Camera-type eye (tissue), 1 donor: ENCODE data around the gene PSKH1. TPM values are rescaled to one million over a fixed set of nuclear protein-coding genes. Genes with fewer than 3 reads are reported as not detected.

ENCODE experiments used
- total RNA-seq: library from RNA; depleted of rRNA; stranded (reverse); fragments of >200 nt; gene quantifications from one replicate; pipeline ENCODE4 v1.2.3, GENCODE V29; 2014

The PSKH1 gene
- 20.0 TPM for total RNA-seq

GRCh38 chr16:67892899-67893742, at the start of gene PSKH1:
Gene PSKH1 (plus strand): TSS chr16:67893254. CDS start chr16:67908750, 15,496 bp downstream.

GRCh38 chr16:67846320-67847063, 46.6 kb upstream of the PSKH1 start, which contains the start of gene NUTF2:
Gene NUTF2 (plus strand): TSS chr16:67846933. CDS start chr16:67865131, 18,198 bp downstream.

DNA sequence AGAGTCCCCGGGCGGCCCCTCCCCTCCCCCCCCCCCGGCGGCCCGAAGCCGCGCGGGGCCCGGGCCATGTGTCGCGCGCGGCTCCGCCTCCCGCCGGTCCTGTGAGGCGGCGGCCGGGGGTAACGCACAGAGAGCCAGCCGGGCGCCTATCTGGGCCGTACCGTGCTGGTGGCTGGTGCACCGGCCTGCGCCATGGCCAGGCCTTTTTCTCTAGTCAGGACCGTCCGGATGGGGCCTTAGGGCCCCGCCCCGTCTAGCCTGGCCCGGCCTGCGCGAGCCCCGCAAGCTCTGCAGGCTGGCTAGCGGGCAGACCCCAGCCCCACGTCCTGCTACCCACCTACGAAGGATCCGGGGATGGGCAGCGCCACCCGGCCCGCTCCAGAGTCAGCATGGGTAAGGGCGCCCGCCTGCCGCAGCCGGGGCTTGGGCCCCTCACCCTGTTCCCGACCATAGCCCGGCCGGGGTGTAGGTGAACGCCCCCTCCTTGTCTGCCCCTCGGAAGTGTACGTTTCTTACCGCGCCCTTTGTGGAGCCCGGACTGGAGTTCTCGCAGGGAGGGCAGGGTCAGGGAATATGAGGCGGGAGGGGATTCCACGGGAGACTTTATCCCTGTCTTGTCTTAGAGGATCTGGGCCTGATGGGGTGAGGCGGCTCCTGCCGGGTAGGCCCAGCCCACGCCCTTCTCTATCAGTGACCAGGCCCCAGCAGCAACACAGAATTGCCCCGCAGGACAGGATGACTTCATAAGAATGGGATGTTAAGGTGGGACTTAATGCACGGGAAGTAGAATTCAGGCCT, 45.8 kb upstream of the PSKH1 start, which contains the start of gene CENPT:
TSS of gene CENPT (minus strand) at position 630 of the 798 bp plus-strand sequence. CDS start 13,834 bp downstream, outside the sequence.

GRCh38 chr16:67872631-67873434, 20.2 kb upstream of the PSKH1 start, which contains the start of gene EDC4:
Gene EDC4 (plus strand): TSS chr16:67873052. CDS start chr16:67873262, 210 bp downstream.

GRCh38 chr16:67884684-67885083, 8.4 kb upstream of the PSKH1 start, which contains the start of gene NRN1L:
Gene NRN1L (plus strand): TSS chr16:67884885. CDS start chr16:67884904, 19 bp downstream.

GRCh38 chr16:67931712-67932461, 38.8 kb downstream of the PSKH1 start, which contains the start of gene CTRL:
Gene CTRL (minus strand): TSS chr16:67931862. CDS start chr16:67931852, 10 bp downstream.

DNA sequence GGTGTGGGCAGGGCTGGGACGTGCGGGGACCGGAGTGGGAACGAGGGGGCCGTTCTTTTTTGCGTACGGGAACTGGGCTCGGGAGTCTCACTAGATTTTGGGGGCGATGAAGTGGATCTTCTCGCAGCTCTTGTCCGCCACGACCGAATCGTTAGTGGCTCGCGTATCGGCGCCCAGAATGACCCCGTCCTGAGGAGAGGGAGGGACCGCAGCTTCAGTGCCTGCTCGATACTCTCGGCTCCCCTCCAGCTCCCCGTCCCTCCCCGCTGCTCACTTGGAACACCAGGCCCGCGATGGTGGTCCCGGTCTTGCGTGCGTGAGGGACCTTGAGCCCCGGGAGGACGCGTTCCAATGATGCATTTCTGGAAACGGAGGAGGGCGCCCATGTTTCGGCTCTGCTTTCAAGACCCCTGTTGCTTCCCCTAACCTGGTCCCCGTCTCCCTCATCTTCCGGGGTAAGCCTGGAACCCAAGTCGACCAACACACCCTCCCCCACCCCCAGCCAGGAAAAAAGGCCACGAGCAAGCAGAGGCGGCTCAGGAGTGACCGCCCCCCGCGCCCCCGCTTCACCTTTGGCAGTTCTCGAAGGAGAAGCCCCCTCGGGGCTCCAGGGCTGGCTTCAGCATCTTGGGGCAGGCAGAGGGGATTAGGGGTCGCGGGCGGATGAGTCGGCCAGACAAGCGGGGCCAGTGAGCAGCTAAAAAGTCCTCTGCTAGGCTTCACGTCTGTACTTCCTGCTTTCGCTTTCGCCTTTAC, 43.2 kb downstream of the PSKH1 start, which contains the start of gene PSMB10:
TSS of gene PSMB10 (minus strand) at position 727 of the 756 bp plus-strand sequence. CDS start at position 626, 101 bp downstream.

DNA sequence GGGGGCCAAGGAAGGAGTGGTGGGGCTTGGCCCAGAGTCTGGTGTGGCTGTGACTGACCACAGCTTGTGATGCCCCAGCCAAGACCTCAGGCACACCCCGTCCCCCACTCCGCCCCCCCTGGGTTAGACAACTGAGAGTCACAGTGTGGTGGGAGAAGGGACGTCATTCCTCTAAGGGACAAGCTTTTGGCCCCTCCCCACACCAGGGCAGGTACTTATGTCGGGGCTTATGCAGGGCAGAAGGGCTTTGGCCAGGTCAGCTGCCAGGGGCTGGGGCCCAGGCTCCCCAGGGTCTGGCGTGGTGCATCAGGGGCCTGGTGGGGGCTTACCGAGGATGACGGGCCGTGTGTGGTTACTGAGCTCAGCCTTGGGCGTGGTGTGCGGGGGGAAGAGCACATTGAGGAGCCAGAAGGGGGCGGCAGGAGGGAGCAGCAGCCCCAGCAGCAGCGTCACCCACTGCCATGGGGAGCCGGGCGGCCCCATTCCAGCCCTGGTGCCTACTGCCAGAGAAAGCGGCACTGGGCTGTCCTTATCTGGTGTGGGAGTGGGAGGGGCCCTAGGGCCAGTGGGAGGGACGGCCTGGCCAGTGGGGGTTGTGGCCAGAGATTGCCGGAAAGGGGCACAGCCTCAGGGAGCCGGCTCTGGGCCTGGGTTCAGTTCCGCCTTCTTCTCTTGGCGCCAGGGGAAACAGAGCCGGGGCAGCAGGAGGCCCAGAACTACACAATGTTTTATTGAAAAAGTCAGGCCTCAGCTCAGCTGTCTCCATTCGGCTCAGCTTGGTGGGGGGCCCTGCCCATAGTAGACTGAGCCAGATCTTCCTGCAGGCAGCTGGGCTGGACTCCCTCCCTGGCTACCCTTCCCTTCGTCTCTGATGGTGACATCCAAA, 50.8 kb downstream of the PSKH1 start, which contains the start of gene LCAT:
TSS of gene LCAT (minus strand) at position 502 of the 886 bp plus-strand sequence. CDS start at position 483, 19 bp downstream.

DNA sequence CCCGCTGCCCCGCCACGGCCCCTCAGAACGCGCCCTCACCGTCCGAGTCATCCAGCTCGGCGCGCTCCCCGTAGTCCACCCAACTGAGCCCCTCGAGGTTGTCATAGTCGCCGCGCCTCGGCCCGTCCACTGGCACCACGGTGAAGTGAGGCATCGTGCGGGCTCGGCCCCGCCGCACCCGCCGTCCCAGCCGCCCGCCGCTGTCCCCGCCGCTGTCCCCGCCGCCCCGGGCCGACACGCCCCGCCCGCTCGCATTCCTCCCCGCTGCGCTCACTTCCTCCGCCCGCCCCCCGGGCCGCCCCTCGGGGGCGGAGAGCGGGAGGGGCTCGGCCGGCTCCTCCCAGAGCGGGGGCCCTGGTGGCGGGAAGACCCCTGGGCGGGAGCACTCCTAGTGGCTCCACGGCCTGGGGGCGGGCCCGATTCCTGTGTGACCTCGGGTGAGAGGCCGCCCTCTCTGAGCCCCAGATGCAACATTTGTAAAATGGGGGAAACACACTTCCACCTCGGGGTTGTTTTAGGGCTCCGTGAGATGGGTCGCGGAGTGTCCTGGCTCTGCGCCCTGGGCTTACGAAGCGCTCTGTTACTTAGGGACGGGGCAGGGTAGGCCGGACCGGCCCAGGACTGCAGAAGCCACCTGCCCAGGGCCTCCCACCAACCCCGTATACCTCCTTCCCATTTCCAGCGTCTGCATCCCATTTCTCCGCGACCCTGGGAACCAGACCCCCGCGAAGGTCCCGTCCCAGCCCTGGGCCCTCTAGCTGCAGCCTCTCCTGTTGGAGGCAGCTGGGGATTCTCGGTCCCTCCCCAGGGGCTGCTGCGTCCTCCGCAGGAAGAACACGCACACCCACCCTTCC, 75.6 kb downstream of the PSKH1 start, which contains the start of gene SLC12A4:
TSS of gene SLC12A4 (minus strand) at position 238 of the 854 bp plus-strand sequence. CDS start at position 154, 84 bp downstream.

Other genes starting within 250 kb of the PSKH1 start
- 0.33 TPM for gene CARMIL2, start 248.1 kb upstream of the PSKH1 start, total RNA-seq
- 25.5 TPM for gene ACD, start 233.0 kb upstream of the PSKH1 start, total RNA-seq
- 6.8 TPM for gene PARD6A, start 232.3 kb upstream of the PSKH1 start, total RNA-seq
- 17.7 TPM for gene ENKD1, start 226.5 kb upstream of the PSKH1 start, total RNA-seq
- gene C16orf86, start 226.4 kb upstream of the PSKH1 start, total RNA-seq: 4.7 TPM
- gene GFOD2, start 173.9 kb upstream of the PSKH1 start, total RNA-seq: 26.4 TPM
- gene RANBP10, start 86.7 kb upstream of the PSKH1 start, total RNA-seq: 13.3 TPM
- 5.2 TPM for gene TSNAXIP1, start 86.4 kb upstream of the PSKH1 start, total RNA-seq
- 42.2 TPM for gene THAP11, start 50.9 kb upstream of the PSKH1 start, total RNA-seq
- 58.2 TPM for gene NUTF2, start 46.3 kb upstream of the PSKH1 start, total RNA-seq
- 46.1 TPM for gene CENPT, start 45.6 kb upstream of the PSKH1 start, total RNA-seq
- 72.0 TPM for gene EDC4, start 20.2 kb upstream of the PSKH1 start, total RNA-seq
- gene NRN1L, start 8.4 kb upstream of the PSKH1 start, total RNA-seq: 5.0 TPM
- gene CTRL, start 38.6 kb downstream of the PSKH1 start, total RNA-seq: 1.5 TPM
- gene PSMB10, start 43.6 kb downstream of the PSKH1 start, total RNA-seq: 10.1 TPM
- 30.3 TPM for gene LCAT, start 50.9 kb downstream of the PSKH1 start, total RNA-seq
- gene SLC12A4, start 75.4 kb downstream of the PSKH1 start, total RNA-seq: 75.7 TPM
- not detected for gene DPEP3, start 87.2 kb downstream of the PSKH1 start, total RNA-seq
- 1.3 TPM for gene DPEP2, start 106.2 kb downstream of the PSKH1 start, total RNA-seq
- gene DPEP2NB, start 122.7 kb downstream of the PSKH1 start, total RNA-seq: not detected
- 11.8 TPM for gene DDX28, start 130.0 kb downstream of the PSKH1 start, total RNA-seq
- 14.9 TPM for gene DUS2, start 130.0 kb downstream of the PSKH1 start, total RNA-seq
- gene NFATC3, start 192.1 kb downstream of the PSKH1 start, total RNA-seq: 44.5 TPM